ENCODE results near the gene WBP2.

WBP2 gene

DNA sequence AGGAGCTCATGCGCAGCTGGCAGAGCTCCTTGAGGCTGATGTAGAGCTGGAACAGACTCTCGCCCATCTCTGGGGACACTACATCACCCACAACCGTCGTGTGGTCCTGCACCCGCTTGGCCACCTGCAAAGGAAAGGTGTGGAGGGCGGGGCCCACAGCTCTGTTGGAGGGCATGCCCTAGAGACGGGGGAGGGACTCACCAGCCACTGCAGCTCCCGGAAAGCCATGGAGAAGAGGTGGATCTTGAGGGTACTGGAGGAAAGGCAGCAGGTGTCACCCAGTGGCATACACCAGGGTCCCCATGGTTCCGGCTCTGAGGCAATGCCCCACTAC, 19.5 kb downstream of the WBP2 start:
- H3K36me3 Mint-ChIP-seq (ENCODE audit: low read depth): peaks cover 30% of the 10 kb centered on the region
- no peaks in the 10 kb centered on the region for H3K9me3 Mint-ChIP-seq
- peaks cover 25% of the 10 kb centered on the region for H3K4me1 Mint-ChIP-seq (ENCODE audit: low read depth)
- no peak overlapping the region for H3K4me3 Mint-ChIP-seq
- H3K27me3 Mint-ChIP-seq (ENCODE audit: low read depth): no peaks in the 10 kb centered on the region
- no peak overlapping the region for H3K27ac Mint-ChIP-seq

DNA sequence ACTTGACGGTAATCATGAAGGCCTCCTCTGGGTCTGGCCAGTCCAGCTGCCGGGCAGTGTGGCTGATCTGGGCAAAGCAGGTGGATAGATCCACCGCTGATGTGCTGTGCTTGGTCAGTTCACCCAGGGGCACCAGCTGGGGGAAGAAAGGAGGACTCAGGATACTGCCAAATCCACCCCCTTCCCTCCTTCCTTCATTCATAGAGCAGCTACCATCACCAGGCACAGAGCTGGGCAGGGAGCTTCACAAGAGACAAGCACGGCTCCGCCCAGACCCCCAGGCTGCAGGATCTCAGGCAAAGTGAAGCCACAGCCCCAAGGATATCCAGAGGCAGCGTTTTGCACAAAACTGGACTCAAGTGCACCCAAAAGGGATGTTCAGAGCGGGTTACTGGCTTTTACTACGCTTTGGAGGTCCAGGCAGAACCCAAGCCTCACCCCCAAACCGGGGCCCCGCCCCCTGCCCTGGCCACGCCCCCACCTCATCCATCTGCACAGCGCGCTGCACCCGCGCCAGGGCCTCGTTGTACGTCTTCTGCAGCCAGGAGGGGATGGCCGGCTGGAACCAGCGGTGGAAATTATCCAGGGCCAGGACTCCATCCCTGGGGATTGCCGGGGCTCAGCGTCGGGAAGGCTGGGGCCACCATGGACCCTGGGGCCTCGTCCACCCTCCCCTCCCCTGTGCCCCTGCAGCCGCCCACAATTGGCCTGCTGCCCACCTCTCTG, 20.0 kb downstream of the WBP2 start:
- Mint-ChIP-seq H3K4me1 (ENCODE audit: low read depth) (peaks cover 25% of the 10 kb centered on the region), H3K27ac (no peak overlapping the region), H3K9me3 (no peaks in the 10 kb centered on the region), H3K27me3 (ENCODE audit: low read depth) (no peaks in the 10 kb centered on the region), H3K4me3 (no peak overlapping the region), H3K36me3 (ENCODE audit: low read depth) (peaks cover 31% of the 10 kb centered on the region)

DNA sequence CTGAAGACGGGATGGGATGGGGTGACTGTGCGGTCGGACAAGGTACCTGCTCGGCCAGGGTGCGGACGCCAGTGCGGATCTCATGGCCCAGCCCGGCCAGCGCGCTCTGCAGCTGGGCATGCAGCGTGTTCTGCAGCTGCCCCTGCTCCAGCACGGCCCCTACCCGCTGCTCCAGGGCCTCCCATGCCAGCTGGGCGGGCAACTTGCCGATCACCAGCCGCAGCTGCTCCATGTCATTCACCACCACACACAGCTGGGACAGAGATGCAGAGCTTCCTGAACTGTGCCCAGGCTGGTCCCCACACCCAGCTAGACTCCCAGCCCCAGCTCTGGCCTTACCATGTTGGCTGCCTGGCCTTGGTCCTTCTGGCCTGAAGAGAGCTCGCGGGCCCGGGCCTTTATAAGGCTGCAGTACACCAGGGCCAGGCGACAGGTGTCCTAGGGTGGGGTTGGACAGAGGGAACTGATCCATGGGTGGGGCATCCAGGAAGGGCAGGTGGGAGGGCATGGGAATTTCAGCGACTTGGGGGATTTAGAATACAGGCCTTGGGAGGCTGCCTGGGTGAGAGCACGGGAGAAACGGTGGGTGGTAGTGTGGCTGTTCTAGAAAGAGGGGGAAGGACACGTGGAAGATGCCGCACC, 20.7 kb downstream of the WBP2 start:
- Mint-ChIP-seq H3K4me3 (no peak overlapping the region), H3K27ac (no peak overlapping the region), H3K36me3 (ENCODE audit: low read depth) (peaks cover 32% of the 10 kb centered on the region), H3K4me1 (ENCODE audit: low read depth) (peaks cover 25% of the 10 kb centered on the region), H3K27me3 (ENCODE audit: low read depth) (no peaks in the 10 kb centered on the region), H3K9me3 (no peaks in the 10 kb centered on the region)

DNA sequence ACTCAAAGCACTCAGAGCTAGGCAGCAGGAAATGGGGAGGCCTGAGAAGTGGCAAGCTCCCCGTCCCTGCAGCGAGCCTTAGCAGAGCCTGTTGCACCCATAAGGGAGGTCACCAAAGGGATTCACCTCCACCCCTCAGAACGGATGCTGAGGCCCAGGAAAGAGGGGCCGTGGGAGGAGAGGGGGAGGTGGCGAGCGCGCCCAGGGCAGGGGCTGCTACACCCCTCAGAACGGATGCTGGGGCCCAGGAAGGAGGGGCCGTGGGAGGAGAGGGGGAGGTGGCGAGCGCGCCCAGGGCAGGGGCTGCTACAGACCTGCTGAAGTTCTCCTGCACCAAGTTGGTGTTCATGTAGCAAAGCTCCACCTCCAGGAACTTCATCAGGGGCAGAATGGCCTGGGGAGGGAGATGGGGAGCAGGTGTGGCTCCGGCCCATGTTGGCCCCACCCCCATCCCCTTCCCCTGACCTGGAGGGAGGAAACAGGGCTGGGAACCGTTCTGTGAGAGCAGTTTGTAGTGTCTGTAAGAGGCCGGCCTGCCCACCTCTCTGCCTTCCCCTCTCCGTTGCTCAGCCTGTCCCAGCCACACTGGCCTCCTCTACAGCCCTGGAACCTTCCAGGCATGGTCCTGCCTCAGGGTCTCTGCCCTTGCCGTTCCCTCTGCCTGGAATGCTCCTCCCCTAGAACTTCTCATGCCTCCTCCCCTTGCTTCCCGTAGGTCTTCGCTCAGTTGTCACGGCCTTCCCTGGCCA, 22.3 kb downstream of the WBP2 start:
- H3K4me3 Mint-ChIP-seq: peak overlapping the region; percentile 69
- H3K27me3 Mint-ChIP-seq (ENCODE audit: low read depth): no peaks in the 10 kb centered on the region
- peaks cover 30% of the 10 kb centered on the region for H3K36me3 Mint-ChIP-seq (ENCODE audit: low read depth)
- H3K4me1 Mint-ChIP-seq (ENCODE audit: low read depth): peaks cover 30% of the 10 kb centered on the region
- no peaks in the 10 kb centered on the region for H3K9me3 Mint-ChIP-seq
- H3K27ac Mint-ChIP-seq: peak overlapping the region; percentile 85

DNA sequence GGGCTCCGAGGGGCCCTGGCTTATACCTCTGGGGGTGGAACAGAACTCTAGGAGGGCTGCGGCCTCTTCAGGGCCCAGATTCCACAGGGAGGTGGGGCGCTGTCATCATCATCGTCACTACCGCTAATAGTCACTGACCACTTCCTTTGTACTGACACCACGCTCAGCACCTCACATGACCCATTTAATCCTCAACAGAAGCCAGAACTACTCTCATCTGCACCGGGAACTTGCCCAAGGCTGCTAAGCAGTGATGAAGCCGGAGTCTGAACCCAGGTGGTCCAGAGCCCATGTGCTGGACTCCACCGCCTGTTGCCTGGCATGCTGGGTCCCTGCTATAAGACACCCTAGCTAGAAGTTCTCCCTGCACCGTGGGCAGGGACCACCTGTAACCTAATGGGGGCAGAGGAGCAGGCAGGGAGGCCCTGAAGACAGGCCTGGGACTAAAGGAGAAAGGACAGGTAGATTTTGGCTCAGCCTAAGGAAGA, 22.9 kb downstream of the WBP2 start:
- Mint-ChIP-seq H3K4me3 (peak overlapping the region; percentile 43), H3K27ac (peak overlapping the region; percentile 85), H3K36me3 (ENCODE audit: low read depth) (peaks cover 28% of the 10 kb centered on the region), H3K9me3 (no peaks in the 10 kb centered on the region), H3K4me1 (ENCODE audit: low read depth) (peaks cover 31% of the 10 kb centered on the region), H3K27me3 (ENCODE audit: low read depth) (no peaks in the 10 kb centered on the region)

DNA sequence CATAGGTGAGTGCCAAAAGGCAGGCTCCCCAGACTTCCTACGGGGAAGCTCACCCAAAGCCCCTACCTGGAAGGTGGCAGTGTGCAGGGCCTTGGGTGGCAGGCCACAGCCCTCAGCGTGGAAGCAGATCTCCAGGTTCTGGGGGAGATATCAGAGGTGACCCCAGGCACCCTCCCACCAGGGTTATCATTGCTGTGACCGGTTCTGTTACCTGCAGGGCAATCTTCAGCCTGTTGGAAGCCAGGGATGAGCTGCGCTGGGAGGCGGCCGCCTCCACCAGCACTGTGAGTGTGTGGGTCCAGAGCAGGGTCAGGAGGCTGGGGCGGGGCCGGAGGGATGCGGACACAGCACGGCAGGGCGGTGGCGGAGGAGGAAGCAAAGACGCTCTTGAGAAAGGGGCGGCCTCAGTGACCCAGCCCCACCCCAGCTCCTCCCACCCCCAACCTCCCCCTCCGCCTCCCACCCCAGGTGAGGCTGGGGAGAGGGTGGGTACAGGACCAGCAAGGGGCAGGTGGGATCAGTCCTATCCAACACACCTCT, 24.0 kb downstream of the WBP2 start:
- H3K9me3 Mint-ChIP-seq: no peaks in the 10 kb centered on the region
- no peaks in the 10 kb centered on the region for H3K27me3 Mint-ChIP-seq (ENCODE audit: low read depth)
- H3K36me3 Mint-ChIP-seq (ENCODE audit: low read depth): peaks cover 32% of the 10 kb centered on the region
- no peak overlapping the region for H3K27ac Mint-ChIP-seq
- H3K4me3 Mint-ChIP-seq: no peak overlapping the region
- peaks cover 32% of the 10 kb centered on the region for H3K4me1 Mint-ChIP-seq (ENCODE audit: low read depth)

DNA sequence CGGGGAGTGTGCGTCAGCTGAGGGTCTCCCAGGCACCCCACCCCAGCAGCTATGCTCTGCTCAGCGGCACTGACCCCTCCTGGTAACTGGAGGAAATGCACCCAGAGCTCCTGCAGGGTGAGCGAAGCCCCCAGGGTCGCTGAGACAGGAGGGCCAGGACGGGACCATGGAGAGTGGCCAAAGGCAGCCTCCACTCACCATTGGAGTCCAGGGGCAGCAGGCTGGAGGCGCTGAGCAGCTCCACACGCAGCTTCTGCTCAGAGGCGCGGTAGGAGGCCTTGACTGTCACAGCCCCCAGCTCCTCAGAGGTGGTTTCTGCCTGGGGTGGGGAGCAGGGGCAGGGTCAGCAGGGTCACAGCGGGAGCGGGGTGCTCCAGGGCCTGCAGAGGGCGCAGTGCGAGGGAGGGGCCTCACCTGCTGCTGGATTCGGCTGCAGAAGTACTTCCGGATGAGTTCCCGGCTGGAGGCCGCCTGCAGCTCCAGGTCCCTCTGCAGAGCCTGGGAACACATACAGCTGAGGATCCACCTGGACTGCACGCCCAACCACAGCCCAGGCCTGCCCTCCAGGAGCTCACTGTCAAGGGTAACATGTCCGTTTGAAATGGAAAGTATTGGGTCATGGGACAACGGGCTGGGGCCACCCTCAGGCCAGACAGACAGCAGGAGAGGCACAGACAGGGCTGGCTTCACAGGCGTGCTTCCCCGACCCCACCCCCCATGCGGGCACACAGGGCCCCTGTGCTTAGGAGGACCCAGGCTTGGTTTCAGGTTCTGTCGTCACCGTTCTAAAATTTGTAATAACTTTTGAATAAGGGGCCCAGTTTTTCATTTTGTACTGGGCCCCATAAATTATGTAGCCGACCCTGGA, 24.7 kb downstream of the WBP2 start:
- Mint-ChIP-seq H3K4me1 (ENCODE audit: low read depth) (peaks cover 32% of the 10 kb centered on the region), H3K9me3 (no peaks in the 10 kb centered on the region), H3K27me3 (ENCODE audit: low read depth) (no peaks in the 10 kb centered on the region), H3K27ac (peak overlapping the region; percentile 26), H3K36me3 (ENCODE audit: low read depth) (peaks cover 34% of the 10 kb centered on the region), H3K4me3 (no peak overlapping the region)

DNA sequence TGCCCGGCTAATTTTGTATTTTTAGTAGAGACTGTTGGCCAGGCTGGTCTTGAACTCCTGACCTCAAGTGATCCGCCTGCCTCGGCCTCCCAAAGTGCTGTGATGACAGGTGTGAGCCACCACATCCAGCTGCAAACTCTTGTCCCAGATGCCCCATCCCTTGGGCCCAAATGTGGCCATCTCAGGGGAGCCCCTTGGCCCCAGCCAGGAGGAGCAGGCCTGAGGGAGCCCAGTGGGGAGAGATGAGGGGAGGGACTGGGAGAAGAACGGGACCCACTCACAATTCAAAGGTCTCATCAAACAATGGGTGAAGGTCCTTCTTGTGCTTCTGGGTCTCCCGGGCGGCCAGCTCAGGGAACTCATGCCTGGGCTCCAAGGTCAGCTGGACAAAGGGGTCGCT, 25.4 kb downstream of the WBP2 start:
- Mint-ChIP-seq H3K27ac (peak overlapping the region; percentile 26), H3K36me3 (ENCODE audit: low read depth) (peaks cover 32% of the 10 kb centered on the region), H3K4me1 (ENCODE audit: low read depth) (peaks cover 29% of the 10 kb centered on the region), H3K9me3 (no peaks in the 10 kb centered on the region), H3K27me3 (ENCODE audit: low read depth) (no peaks in the 10 kb centered on the region), H3K4me3 (no peak overlapping the region)

DNA sequence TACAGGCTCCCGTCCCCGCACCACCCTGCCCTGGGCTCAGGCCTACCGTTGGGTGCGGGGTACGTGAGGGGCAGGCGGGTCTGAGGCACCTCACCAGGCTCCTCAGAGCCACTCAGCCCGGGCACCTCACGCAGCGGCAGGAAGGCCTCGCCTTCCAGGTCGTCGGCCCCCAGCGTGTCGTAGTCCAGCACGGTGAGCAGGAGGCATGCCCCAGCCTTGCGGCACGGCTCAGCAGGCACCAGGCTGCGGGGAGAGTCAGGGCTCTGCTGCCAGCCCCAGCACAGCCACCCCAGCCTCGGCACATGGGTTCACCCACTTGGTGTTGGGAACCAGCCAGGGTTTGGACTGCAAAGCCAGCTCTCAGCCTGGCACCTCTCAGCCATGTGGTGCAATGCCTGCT, 26.4 kb downstream of the WBP2 start:
- Mint-ChIP-seq H3K9me3 (no peaks in the 10 kb centered on the region), H3K36me3 (ENCODE audit: low read depth) (peaks cover 27% of the 10 kb centered on the region), H3K4me3 (no peak overlapping the region), H3K4me1 (ENCODE audit: low read depth) (peaks cover 22% of the 10 kb centered on the region), H3K27ac (no peak overlapping the region), H3K27me3 (ENCODE audit: low read depth) (no peaks in the 10 kb centered on the region)

DNA sequence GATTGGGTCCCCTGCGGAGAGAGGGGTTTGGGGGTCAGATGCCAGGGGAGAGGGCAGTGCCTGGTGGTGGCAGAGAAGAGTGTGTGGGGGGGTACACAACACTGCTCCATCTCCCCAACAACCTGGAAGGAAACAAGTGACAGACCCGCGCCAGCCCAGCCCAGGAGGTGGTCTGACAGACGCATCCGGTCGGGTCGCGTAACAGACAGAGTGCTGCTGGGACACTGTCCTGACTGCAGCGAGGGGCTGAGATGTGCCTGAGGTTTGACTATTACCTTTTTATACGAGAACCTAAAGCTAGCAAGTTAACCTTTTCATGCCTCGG, 27.1 kb downstream of the WBP2 start:
- peaks cover 15% of the 10 kb centered on the region for H3K4me1 Mint-ChIP-seq (ENCODE audit: low read depth)
- no peaks in the 10 kb centered on the region for H3K27me3 Mint-ChIP-seq (ENCODE audit: low read depth)
- peaks cover 22% of the 10 kb centered on the region for H3K36me3 Mint-ChIP-seq (ENCODE audit: low read depth)
- H3K27ac Mint-ChIP-seq: peak overlapping the region; percentile 83
- H3K9me3 Mint-ChIP-seq: no peaks in the 10 kb centered on the region
- H3K4me3 Mint-ChIP-seq: peak overlapping the region; percentile 40

DNA sequence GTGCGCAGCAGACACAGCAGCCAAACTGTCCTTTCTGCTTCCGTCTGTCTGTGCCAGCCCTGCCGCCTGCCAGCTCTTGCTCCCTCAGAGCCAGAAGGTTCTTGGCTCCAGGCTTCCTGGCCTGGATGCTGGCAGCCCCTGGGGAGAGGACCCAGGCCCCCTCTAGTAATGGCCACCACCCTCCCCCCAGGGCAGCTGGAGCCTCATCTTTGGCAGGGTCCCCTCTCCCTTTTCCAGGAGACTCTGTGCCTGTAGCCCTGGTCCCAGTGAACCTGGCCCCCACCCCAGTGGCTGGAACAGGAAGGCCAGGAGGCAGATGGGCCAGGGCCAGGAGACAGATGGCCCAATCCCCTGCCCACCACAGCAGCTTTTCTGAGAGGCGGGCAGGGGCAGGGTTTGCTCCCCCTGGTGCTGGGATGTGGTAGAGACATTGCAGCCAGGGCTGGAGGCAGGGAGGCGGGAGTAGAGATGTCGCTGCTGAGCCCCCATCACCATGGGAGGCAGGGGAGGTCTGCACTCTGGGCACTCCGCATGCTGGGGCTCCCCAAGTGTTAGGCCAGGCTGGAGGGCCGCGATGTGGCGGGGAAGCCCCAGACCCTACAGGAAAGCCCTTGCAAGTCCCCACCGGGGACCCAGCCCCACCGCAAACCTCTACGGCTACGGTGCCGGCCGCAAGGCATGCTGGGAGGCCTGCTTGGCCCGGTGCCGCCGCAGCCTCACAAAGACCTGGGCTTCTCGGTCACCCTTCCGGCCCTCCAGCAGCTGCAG, 27.6 kb downstream of the WBP2 start:
- no peaks in the 10 kb centered on the region for H3K27me3 Mint-ChIP-seq (ENCODE audit: low read depth)
- H3K4me3 Mint-ChIP-seq: peak overlapping the region; percentile 40
- H3K27ac Mint-ChIP-seq: peak overlapping the region; percentile 83
- H3K9me3 Mint-ChIP-seq: no peaks in the 10 kb centered on the region
- H3K4me1 Mint-ChIP-seq (ENCODE audit: low read depth): peaks cover 12% of the 10 kb centered on the region
- peaks cover 20% of the 10 kb centered on the region for H3K36me3 Mint-ChIP-seq (ENCODE audit: low read depth)

DNA sequence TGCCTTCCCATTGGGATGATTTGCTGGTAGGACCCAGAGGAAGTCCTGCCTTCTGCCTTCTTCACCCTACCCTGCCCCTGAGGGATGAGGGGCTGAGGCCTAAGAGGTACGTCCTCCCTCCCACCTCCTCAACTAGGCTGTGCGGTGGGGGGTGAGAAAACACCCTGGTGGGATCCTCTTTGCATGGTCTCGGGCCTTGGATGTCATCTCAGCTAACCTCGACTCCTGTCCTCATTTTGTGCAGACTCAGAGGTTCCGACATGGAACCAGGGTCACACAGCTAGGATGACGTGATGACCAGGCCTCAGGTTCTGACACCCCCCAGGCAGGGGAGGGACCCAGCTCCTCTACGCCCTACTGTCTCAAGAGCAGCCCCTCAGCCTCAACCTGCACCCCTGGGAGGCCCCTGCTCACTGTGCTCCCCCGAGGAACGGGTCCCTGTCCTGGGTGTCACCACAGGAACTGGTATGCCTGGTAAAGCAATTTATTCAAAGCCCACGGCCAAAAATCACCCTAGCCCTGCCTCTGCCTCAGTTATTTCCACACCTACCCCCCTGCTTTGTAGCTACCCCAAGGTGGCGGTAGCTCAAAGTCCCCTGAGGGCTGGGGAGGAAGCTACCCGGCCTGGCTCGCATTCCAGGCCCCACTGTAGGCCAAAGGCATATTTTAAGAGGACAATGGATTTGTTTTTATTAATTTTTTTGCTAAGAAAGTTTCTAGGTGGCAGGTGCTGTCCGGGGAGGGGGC, 28.4 kb downstream of the WBP2 start:
- Mint-ChIP-seq H3K4me1 (ENCODE audit: low read depth) (peaks cover 12% of the 10 kb centered on the region), H3K36me3 (ENCODE audit: low read depth) (peaks cover 17% of the 10 kb centered on the region), H3K27ac (no peak overlapping the region), H3K4me3 (no peak overlapping the region), H3K27me3 (ENCODE audit: low read depth) (no peaks in the 10 kb centered on the region), H3K9me3 (no peaks in the 10 kb centered on the region)

DNA sequence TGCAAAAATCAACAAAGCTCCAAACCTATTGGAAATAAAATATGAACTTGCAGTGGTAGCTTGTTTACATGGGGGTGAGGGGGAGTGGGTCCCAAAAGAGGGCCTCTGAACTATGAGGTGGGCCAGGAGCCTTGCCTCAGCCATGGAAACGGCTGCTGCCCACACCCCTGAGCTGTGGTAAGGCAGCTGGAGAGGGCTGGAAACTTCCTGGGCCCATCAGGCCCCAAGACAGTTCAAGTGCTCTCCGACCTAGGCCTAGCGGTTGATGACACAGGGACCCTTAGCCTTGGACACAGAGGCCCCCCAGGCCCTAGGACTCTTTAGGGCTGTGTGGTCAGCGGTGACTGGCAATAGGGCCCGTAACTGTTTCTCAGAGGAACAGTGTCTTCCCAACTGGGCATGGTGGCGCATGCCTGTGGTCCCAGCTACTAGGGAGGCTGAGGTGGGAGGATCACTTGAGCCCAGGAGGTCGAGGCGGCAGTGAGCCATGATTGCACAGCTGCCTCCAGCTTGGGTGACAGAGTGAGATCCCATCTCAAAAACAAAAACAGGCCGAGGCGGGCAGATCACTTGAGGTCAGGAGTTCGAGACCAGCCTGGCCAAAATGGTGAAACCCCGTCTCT, 29.3 kb downstream of the WBP2 start:
- Mint-ChIP-seq H3K4me3 (no peak overlapping the region), H3K27me3 (ENCODE audit: low read depth) (no peaks in the 10 kb centered on the region)

More for the DNA sequence above, 29.3 kb downstream of the WBP2 start:
- Mint-ChIP-seq H3K9me3 (no peaks in the 10 kb centered on the region), H3K27ac (no peak overlapping the region), H3K4me1 (ENCODE audit: low read depth) (peaks cover 16% of the 10 kb centered on the region), H3K36me3 (ENCODE audit: low read depth) (peaks cover 21% of the 10 kb centered on the region)

All from T-helper 1 cell treated with Interleukin-12 subunit alpha and Interleukin-12 subunit beta and Interleukin-4 antibody, amounts not matched to agents 30 μg/mL and 1 μg/mL, for 36 hours (primary cell).